ENCODE results near the gene SYMPK.

The SYMPK gene

GRCh38 chr19:45779231-45780145, 83.5 kb downstream of the SYMPK start:
- peak; percentile 85 for DNase-seq

GRCh38 chr19:45778010-45778661, 84.8 kb downstream of the SYMPK start:
- no peak for DNase-seq

- no peak for DNase-seq
Observed at GRCh38 chr19:45777395-45777961, 85.5 kb downstream of the SYMPK start.

GRCh38 chr19:45774765-45775164, 88.2 kb downstream of the SYMPK start:
- no peak for DNase-seq

- no peak for DNase-seq
Observed at GRCh38 chr19:45773384-45773783, 89.6 kb downstream of the SYMPK start.

- no peak for DNase-seq
Observed at GRCh38 chr19:45772912-45773311, 90.0 kb downstream of the SYMPK start.

GRCh38 chr19:45772130-45772840, 90.7 kb downstream of the SYMPK start:
- no peak for DNase-seq

GRCh38 chr19:45771311-45771933, 91.5 kb downstream of the SYMPK start:
- DNase-seq: no peak

- DNase-seq: peak; percentile 91
Observed at GRCh38 chr19:45770192-45771101, 92.5 kb downstream of the SYMPK start.

GRCh38 chr19:45769821-45770191, 93.1 kb downstream of the SYMPK start:
- DNase-seq: no peak

GRCh38 chr19:45768984-45769782, 93.8 kb downstream of the SYMPK start, which contains the start of gene SIX5:
Gene SIX5 (minus strand): TSS chr19:45769252. CDS start chr19:45768844, 408 bp downstream.
- DNase-seq: peak; percentile 96

- peak; percentile 38 for DNase-seq
Observed at GRCh38 chr19:45768655-45768983, 94.3 kb downstream of the SYMPK start.

GRCh38 chr19:45767881-45768654, 94.9 kb downstream of the SYMPK start:
- DNase-seq: no peak

GRCh38 chr19:45767410-45767880, 95.5 kb downstream of the SYMPK start:
- DNase-seq: no peak

- DNase-seq: no peak
Observed at GRCh38 chr19:45766869-45767346, 96.0 kb downstream of the SYMPK start.

- no peak for DNase-seq
Observed at GRCh38 chr19:45766296-45766868, 96.6 kb downstream of the SYMPK start.

- DNase-seq: no peak
Observed at GRCh38 chr19:45765702-45766295, 97.1 kb downstream of the SYMPK start.

Measured in CD4-positive, alpha-beta T cell treated with Interleukin-15 for 1 hour (primary cell).